Transverse colon (tissue), 3 donors: Measurements from ENCODE around the gene TTC3.

ENCODE experiments used
- CTCF ChIP-seq, 5 experiments: fragments of 200-600 bp in 3 of 5; fragments of 450-650 bp in 2 of 5; sonication (generic) in 3 of 5; IDR thresholded peaks; 1 replicate in 2 of 5; 2 replicates in 3 of 5; pipeline ENCODE4 v1.5.1; 2016 to 2017; ENCODE audit warnings: antibody characterized with exemption in 5 of 5, inconsistent platforms in 3 of 5, mild to moderate bottlenecking in 2 of 5, moderate library complexity in 1 of 5
- POLR2A ChIP-seq: fragments of 450-650 bp; IDR thresholded peaks from one replicate; pipeline ENCODE4 v1.6.1; 2016; ENCODE audit warnings: antibody characterized with exemption, mild to moderate bottlenecking, moderate library complexity

- TF ChIP-seq POLR2A: no peak
- no peak for TF ChIP-seq CTCF (IDR thresholded peaks at IDR 0.05)
These were observed 72.6 kb downstream of the TTC3 start for GRCh38 chr21:37145635-37146111.
